ENCODE measurements around the gene DPEP3.
"Not testable (repeated sequence)": the region's sequence is repeated elsewhere in the genome, so short reads cannot be mapped to it uniquely, and the experiment has no call there.

Gene DPEP3

GRCh38 chr16:67986949-67987348 lies 6.7 kb upstream of the DPEP3 start:
- DNase-seq, result no peak
- Mint-ChIP-seq H3K27ac (peak overlapping the region; percentile 86), H3K4me1 (peaks cover 48 to 76% of the 10 kb centered on the region in 2 donors), H3K27me3 (no peaks in the 10 kb centered on the region), H3K4me3 (no peak overlapping the region), H3K9me3 (no peaks in the 10 kb centered on the region), H3K36me3 (no peaks in the 10 kb centered on the region)
- ATAC-seq (replicated peaks), result no peak

- Mint-ChIP-seq H3K4me1 (peaks cover 22 to 44% of the 10 kb centered on the region in 2 donors), H3K27ac (peak overlapping the region; percentile 95), H3K36me3 (no peaks in the 10 kb centered on the region), H3K9me3 (no peaks in the 10 kb centered on the region), H3K27me3 (peaks cover 0 to 4% of the 10 kb centered on the region in 2 donors), H3K4me3 (no peak overlapping the region)
- ATAC-seq (replicated peaks), result no peak
- DNase-seq, result no peak
These were observed 1.9 kb upstream of the DPEP3 start for GRCh38 chr16:67982011-67982696.

- no peak for DNase-seq
- H3K36me3 Mint-ChIP-seq, result no peaks in the 10 kb centered on the region
- no peaks in the 10 kb centered on the region for H3K9me3 Mint-ChIP-seq
- H3K27ac Mint-ChIP-seq, result no peak overlapping the region
- peaks cover 14 to 25% of the 10 kb centered on the region in 2 donors for H3K4me1 Mint-ChIP-seq
- no peak for ATAC-seq (replicated peaks)
- no peak overlapping the region for H3K4me3 Mint-ChIP-seq
- peaks cover 0 to 9% of the 10 kb centered on the region in 2 donors for H3K27me3 Mint-ChIP-seq
These were observed 2.7 kb downstream of the DPEP3 start for GRCh38 chr16:67977469-67978227.

- no peak for DNase-seq
- no peaks in the 10 kb centered on the region for H3K9me3 Mint-ChIP-seq
- peaks cover 11 to 21% of the 10 kb centered on the region in 2 donors for H3K4me1 Mint-ChIP-seq
- no peak overlapping the region for H3K4me3 Mint-ChIP-seq
- peaks cover 0 to 9% of the 10 kb centered on the region in 2 donors for H3K27me3 Mint-ChIP-seq
- no peak overlapping the region for H3K27ac Mint-ChIP-seq
- no peak for ATAC-seq (replicated peaks)
- H3K36me3 Mint-ChIP-seq, result no peaks in the 10 kb centered on the region
These were observed 3.3 kb downstream of the DPEP3 start for GRCh38 chr16:67977005-67977404.

GRCh38 chr16:67976205-67976604 lies 4.1 kb downstream of the DPEP3 start:
- H3K4me1 Mint-ChIP-seq, result peaks cover 11 to 21% of the 10 kb centered on the region in 2 donors
- no peak overlapping the region for H3K4me3 Mint-ChIP-seq
- ATAC-seq (replicated peaks), result no peak
- H3K27ac Mint-ChIP-seq, result peak overlapping the region; percentile 62
- no peaks in the 10 kb centered on the region for H3K36me3 Mint-ChIP-seq
- peaks cover 0 to 9% of the 10 kb centered on the region in 2 donors for H3K27me3 Mint-ChIP-seq
- no peaks in the 10 kb centered on the region for H3K9me3 Mint-ChIP-seq
- DNase-seq, result no peak

- peaks cover 11 to 21% of the 10 kb centered on the region in 2 donors for H3K4me1 Mint-ChIP-seq
- H3K27me3 Mint-ChIP-seq, result peaks cover 0 to 9% of the 10 kb centered on the region in 2 donors
- H3K36me3 Mint-ChIP-seq, result no peaks in the 10 kb centered on the region
- H3K27ac Mint-ChIP-seq, result peak overlapping the region; percentile 86
- ATAC-seq (replicated peaks) (peak; percentile 76 to 80), DNase-seq (no peak)
- H3K4me3 Mint-ChIP-seq, result no peak overlapping the region
- no peaks in the 10 kb centered on the region for H3K9me3 Mint-ChIP-seq
These were observed 4.8 kb downstream of the DPEP3 start for GRCh38 chr16:67975321-67976105.

GRCh38 chr16:67972285-67972684 lies 8.0 kb downstream of the DPEP3 start:
- H3K4me1 Mint-ChIP-seq, result peaks cover 19 to 34% of the 10 kb centered on the region in 2 donors
- H3K27ac Mint-ChIP-seq; H3K9me3 Mint-ChIP-seq; ATAC-seq (replicated peaks); H3K4me3 Mint-ChIP-seq; DNase-seq; H3K27me3 Mint-ChIP-seq; H3K36me3 Mint-ChIP-seq: not testable (repeated sequence)

- Mint-ChIP-seq H3K4me1 (peaks cover 26 to 42% of the 10 kb centered on the region in 2 donors), H3K4me3 (no peak overlapping the region), H3K9me3 (no peaks in the 10 kb centered on the region), H3K36me3 (peaks cover 0 to 3% of the 10 kb centered on the region in 2 donors), H3K27ac (peak overlapping the region; percentile 51), H3K27me3 (peaks cover 0 to under 1% of the 10 kb centered on the region in 2 donors)
- ATAC-seq (replicated peaks), result no peak
- no peak for DNase-seq
These were observed 9.2 kb downstream of the DPEP3 start for GRCh38 chr16:67971111-67971510.

GRCh38 chr16:67969254-67970039 lies 10.9 kb downstream of the DPEP3 start:
- Mint-ChIP-seq H3K36me3 (peaks cover 2 to 10% of the 10 kb centered on the region in 2 donors), H3K27me3 (no peaks in the 10 kb centered on the region), H3K4me1 (peaks cover 32 to 44% of the 10 kb centered on the region in 2 donors), H3K9me3 (no peaks in the 10 kb centered on the region), H3K27ac (peak overlapping the region; percentile 90), H3K4me3 (peak overlapping the region; percentile 92 to 100)
- ATAC-seq (replicated peaks) (peak in 1 of 2 donors; percentile 12), DNase-seq (no peak)

- Mint-ChIP-seq H3K27ac (peak within 1 kb of the TSS; percentile 96), H3K4me3 (peak within 1 kb of the TSS; percentile 92 to 100)
These were observed 11.7 kb downstream of the DPEP3 start, which contains the start of gene SLC12A4 for GRCh38 chr16:67968400-67969253. SLC12A4 (minus strand) TSS chr16:67968637; CDS start chr16:67968553, 84 bp downstream.

GRCh38 chr16:67967958-67968399 lies 12.3 kb downstream of the DPEP3 start:
- Mint-ChIP-seq H3K36me3 (peaks cover 4 to 15% of the 10 kb centered on the region in 2 donors), H3K4me1 (peaks cover 33 to 47% of the 10 kb centered on the region in 2 donors), H3K27me3 (no peaks in the 10 kb centered on the region), H3K27ac (peak overlapping the region; percentile 96), H3K4me3 (peak overlapping the region; percentile 92 to 100), H3K9me3 (no peaks in the 10 kb centered on the region)
- ATAC-seq (replicated peaks) (peak; percentile 33 to 37), DNase-seq (peak; percentile 22)

More at GRCh38 chr16:67968400-67969253, 11.7 kb downstream of the DPEP3 start, which contains the start of gene SLC12A4:
- peak; percentile 87 for DNase-seq
- ATAC-seq (replicated peaks), result peak; percentile 85 to 90
- Mint-ChIP-seq H3K4me1 (peaks cover 33 to 47% of the 10 kb centered on the region in 2 donors), H3K36me3 (peaks cover 2 to 12% of the 10 kb centered on the region in 2 donors), H3K9me3 (no peaks in the 10 kb centered on the region), H3K27me3 (no peaks in the 10 kb centered on the region)

- Mint-ChIP-seq H3K4me3 (peak overlapping the region; percentile 92 to 100), H3K27ac (peak overlapping the region; percentile 96), H3K4me1 (peaks cover 33 to 50% of the 10 kb centered on the region in 2 donors), H3K9me3 (no peaks in the 10 kb centered on the region), H3K36me3 (peaks cover 10 to 21% of the 10 kb centered on the region in 2 donors), H3K27me3 (no peaks in the 10 kb centered on the region)
- no peak for DNase-seq
- peak; percentile 1 to 3 for ATAC-seq (replicated peaks)
These were observed 12.9 kb downstream of the DPEP3 start for GRCh38 chr16:67967183-67967957.
